Endothelial cell of umbilical vein (primary cell): ENCODE results near the gene GPR107.
"Not testable (repeated sequence)": the region's sequence is repeated elsewhere in the genome, so short reads cannot be mapped to it uniquely, and the experiment has no call there.

Source experiments
- FOS ChIP-seq: IDR thresholded peaks from 2 replicates; pipeline ENCODE4 v1.6.1; 2011; ENCODE audit warnings: mild to moderate bottlenecking, low read length, moderate library complexity, borderline replicate concordance; ENCODE audit not compliant: insufficient read depth
- MYC ChIP-seq: IDR thresholded peaks from one replicate; pipeline ENCODE4 v1.6.1; 2011; ENCODE audit warnings: mild to moderate bottlenecking, low read depth, low read length
- POLR2A ChIP-seq: IDR thresholded peaks from 2 replicates; pipeline ENCODE4 v1.6.1; 2012; ENCODE audit warnings: low read depth, mild to moderate bottlenecking, control low read depth, low read length
- TF ChIP-seq, protein P1 (sequence below), 2 donors: IDR thresholded peaks; 1 replicate in 1 of 2; 2 replicates in 1 of 2; pipeline ENCODE4 v1.5.1; 2011; ENCODE audit warnings: low read length in 2 of 2, mild to moderate bottlenecking in 2 of 2, moderate library complexity in 2 of 2, control low read depth in 1 of 2, inconsistent platforms in 1 of 2, low read depth in 1 of 2; ENCODE audit not compliant: insufficient read depth in 1 of 2; ENCODE audit errors: extremely low read depth in 1 of 2

DNA sequence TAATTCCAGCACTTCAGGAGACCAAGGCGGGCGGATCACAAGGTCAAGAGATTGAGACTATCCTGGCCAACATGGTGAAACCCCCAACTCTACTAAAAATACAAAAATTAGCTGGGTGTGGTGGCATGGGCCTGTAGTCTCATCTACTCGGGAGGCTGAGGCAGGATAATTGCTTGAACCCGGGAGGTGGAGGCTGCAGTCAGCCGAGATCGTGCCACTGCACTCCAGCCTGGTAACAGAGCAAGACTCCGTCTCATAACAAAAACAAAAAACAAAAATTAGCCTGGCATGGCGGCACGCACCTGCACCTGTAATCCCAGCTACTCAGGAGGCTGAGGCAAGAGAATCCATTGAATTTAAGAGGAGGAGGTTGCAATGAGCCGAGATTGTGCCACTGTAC is 44.2 kb upstream of the GPR107 start:
- not testable (repeated sequence) for TF ChIP-seq POLR2A, FOS, MYC
- TF ChIP-seq, protein P1, sequence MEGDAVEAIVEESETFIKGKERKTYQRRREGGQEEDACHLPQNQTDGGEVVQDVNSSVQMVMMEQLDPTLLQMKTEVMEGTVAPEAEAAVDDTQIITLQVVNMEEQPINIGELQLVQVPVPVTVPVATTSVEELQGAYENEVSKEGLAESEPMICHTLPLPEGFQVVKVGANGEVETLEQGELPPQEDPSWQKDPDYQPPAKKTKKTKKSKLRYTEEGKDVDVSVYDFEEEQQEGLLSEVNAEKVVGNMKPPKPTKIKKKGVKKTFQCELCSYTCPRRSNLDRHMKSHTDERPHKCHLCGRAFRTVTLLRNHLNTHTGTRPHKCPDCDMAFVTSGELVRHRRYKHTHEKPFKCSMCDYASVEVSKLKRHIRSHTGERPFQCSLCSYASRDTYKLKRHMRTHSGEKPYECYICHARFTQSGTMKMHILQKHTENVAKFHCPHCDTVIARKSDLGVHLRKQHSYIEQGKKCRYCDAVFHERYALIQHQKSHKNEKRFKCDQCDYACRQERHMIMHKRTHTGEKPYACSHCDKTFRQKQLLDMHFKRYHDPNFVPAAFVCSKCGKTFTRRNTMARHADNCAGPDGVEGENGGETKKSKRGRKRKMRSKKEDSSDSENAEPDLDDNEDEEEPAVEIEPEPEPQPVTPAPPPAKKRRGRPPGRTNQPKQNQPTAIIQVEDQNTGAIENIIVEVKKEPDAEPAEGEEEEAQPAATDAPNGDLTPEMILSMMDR (IDR thresholded peaks at IDR 0.05; ENCODE audit: extremely low read depth in 1 of 2, insufficient read depth in 1 of 2, low read depth in 1 of 2, low read length in 2 of 2): not testable (repeated sequence)
